Smooth muscle cell of trachea (primary cell): ENCODE measurements around the gene DNAJB14. TPM values are rescaled to one million over a fixed set of nuclear protein-coding genes. Genes with fewer than 3 reads are reported as not detected.

Experiments
- total RNA-seq: library from RNA; depleted of rRNA; stranded (reverse); fragments of >200 nt; gene quantifications from 2 replicates; pipeline ENCODE4 v1.2.1, GENCODE V29; 2014

DNAJB14 gene
- 26.5 and 38.7 TPM in 2 replicates for total RNA-seq

GRCh38 chr4:99946356-99947189 is at the start of gene DNAJB14:
Gene DNAJB14, minus strand, starts transcription at chr4:99946618. Its CDS starts 47 bp downstream, at chr4:99946571.

GRCh38 chr4:99949999-99950912 is 3.8 kb upstream of the DNAJB14 start, which contains the start of gene H2AZ1:
Gene H2AZ1, minus strand, starts transcription at chr4:99950275. Its CDS starts 105 bp downstream, at chr4:99950170.

GRCh38 chr4:99894161-99894997 is 52.0 kb downstream of the DNAJB14 start, which contains the start of gene LAMTOR3:
Gene LAMTOR3, minus strand, starts transcription at chr4:99894427. Its CDS starts 464 bp downstream, at chr4:99893963.

Other genes starting within 250 kb of the DNAJB14 start
- not detected in 2 replicates for gene DAPP1, start 129.8 kb downstream of the DNAJB14 start, total RNA-seq
- 41.4 and 56.4 TPM in 2 replicates for gene LAMTOR3, start 52.2 kb downstream of the DNAJB14 start, total RNA-seq
- 100 and 760 TPM in 2 replicates for gene H2AZ1, start 3.7 kb upstream of the DNAJB14 start, total RNA-seq
- 6.1 and 6.5 TPM in 2 replicates for gene DDIT4L, start 243.8 kb upstream of the DNAJB14 start, total RNA-seq